Uterus (tissue), 2 donors: ENCODE measurements around the gene UQCRQ.

Source experiments
- POLR2A ChIP-seq, 2 donors: fragments of 450-650 bp; IDR thresholded peaks; one replicate each; pipeline ENCODE4 v1.6.1; 2016; ENCODE audit warnings: antibody characterized with exemption in 2 of 2, mild to moderate bottlenecking in 1 of 2, moderate library complexity in 1 of 2
- TF ChIP-seq, protein P1 (sequence below), 4 experiments: fragments of 200-600 bp in 2 of 4; fragments of 450-650 bp in 2 of 4; sonication (generic) in 2 of 4; IDR thresholded peaks; one replicate each; pipeline ENCODE4 v1.5.1; 2016 to 2019; ENCODE audit warnings: antibody characterized with exemption in 4 of 4, mild to moderate bottlenecking in 2 of 4, moderate library complexity in 1 of 4

DNA sequence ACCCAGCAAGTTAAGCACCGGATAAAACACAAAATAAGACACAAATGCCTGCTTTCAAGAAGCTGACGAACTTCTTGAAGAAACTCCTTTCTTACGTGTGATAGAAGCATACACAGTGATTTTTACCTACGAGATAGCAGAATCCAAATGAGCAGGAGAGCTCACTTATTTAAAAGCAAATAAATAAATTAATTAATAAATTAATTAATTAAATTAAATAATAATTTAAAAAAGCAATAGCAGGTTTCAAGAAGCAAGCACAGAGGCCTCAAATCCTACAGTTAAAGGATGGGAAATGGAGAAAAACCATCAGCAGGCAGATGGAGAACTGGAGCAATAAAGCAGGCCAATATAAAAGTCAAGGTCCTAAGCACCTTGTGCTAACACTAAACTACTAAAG, 24.4 kb downstream of the UQCRQ start:
- TF ChIP-seq, protein P1, sequence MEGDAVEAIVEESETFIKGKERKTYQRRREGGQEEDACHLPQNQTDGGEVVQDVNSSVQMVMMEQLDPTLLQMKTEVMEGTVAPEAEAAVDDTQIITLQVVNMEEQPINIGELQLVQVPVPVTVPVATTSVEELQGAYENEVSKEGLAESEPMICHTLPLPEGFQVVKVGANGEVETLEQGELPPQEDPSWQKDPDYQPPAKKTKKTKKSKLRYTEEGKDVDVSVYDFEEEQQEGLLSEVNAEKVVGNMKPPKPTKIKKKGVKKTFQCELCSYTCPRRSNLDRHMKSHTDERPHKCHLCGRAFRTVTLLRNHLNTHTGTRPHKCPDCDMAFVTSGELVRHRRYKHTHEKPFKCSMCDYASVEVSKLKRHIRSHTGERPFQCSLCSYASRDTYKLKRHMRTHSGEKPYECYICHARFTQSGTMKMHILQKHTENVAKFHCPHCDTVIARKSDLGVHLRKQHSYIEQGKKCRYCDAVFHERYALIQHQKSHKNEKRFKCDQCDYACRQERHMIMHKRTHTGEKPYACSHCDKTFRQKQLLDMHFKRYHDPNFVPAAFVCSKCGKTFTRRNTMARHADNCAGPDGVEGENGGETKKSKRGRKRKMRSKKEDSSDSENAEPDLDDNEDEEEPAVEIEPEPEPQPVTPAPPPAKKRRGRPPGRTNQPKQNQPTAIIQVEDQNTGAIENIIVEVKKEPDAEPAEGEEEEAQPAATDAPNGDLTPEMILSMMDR (IDR thresholded peaks at IDR 0.05), result no peak
- no peak for TF ChIP-seq POLR2A (IDR thresholded peaks at IDR 0.05)
